HG02885 (cell line): ENCODE data around the gene PRDM2.

Experiments
- ATAC-seq: cut with Tn5 transposase; IDR thresholded peaks from one replicate; pipeline ENCODE4 v1.9.1; 2021; ENCODE audit warnings: mild to moderate bottlenecking; ENCODE audit not compliant: unreplicated experiment, poor library complexity

PRDM2 gene

DNA sequence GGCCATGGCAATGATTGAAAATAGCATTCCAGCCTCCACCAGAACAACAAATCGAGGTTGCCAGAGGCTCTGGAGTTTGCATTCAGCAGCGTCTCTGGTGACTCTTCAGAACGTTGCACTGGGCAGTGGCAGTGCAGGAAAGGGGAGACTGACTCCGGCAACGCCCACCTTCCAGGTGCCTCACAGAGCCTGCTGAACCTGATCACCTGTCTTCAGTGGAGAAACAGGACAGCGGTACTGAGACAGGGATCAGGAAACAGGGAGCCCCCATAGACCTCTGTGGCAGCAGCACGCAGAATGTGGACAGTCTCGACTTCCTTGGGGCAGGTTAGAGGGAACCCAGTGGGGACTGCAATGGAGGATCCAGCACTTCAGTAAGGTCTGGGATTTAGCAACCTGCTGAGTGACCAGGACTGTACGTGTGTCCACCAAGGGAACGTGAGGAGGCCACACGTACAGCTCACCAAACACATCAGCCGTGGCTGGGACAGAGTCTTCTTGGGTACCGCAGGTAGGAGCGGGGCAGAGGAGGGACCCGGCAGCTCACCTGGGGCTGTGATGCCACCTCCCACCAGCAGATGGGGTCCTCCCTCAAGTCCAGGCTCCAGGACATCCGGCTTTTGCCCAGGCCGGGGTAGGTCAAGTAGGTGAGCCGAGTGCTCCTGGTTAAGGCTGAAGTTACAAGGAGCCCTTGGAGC lies 128.6 kb downstream of the PRDM2 start:
- ATAC-seq, result no peak

DNA sequence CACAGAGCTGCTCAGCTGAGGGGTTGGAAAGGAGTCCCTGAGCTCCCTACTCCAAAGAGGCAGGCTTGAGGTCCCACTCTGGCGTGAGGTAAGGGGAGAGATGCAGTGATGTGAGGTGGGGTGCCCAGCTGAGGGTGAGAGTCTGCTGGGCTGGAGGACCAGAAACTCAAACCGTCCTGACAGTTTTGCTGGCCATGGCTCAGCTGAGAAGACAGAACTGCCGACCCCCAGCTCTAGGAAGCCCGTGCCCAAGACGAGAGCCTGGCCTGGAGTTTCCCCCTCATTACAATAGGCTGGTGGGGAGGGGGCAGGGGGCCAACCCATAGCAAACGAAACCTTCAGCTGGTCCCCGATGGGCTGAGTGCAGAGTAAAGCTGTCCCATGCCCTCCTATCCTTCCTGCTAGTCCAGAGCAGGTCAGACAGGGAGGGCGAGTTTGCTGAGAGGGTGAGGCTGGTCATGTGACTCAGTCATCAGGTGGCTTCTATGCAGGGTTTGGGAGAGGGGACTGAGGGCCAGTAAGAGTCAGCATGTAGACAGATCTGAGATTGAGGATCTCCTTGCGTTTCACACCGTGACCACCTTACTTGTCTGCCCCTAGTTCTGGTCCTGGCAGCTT lies 129.3 kb downstream of the PRDM2 start:
- ATAC-seq, result no peak

DNA sequence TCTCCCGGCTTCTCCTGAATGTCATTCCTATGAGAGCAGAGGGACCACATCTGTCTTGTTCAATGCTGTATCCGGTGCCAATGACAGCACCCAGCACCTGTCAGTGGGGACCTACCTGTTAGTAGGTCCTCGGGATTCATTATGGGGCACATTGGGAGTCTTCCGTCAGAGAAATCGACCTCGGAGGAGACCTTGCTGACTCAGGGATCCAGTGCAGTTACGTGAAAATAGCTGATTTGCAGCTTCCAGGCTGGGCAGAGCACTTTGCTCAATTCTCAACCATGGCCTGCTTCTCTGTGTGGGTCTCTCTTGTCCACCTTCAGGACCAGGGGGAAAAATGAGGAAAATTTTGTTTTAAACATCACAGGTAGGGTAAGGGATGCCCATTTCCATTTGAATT lies 130.2 kb downstream of the PRDM2 start:
- no peak for ATAC-seq

DNA sequence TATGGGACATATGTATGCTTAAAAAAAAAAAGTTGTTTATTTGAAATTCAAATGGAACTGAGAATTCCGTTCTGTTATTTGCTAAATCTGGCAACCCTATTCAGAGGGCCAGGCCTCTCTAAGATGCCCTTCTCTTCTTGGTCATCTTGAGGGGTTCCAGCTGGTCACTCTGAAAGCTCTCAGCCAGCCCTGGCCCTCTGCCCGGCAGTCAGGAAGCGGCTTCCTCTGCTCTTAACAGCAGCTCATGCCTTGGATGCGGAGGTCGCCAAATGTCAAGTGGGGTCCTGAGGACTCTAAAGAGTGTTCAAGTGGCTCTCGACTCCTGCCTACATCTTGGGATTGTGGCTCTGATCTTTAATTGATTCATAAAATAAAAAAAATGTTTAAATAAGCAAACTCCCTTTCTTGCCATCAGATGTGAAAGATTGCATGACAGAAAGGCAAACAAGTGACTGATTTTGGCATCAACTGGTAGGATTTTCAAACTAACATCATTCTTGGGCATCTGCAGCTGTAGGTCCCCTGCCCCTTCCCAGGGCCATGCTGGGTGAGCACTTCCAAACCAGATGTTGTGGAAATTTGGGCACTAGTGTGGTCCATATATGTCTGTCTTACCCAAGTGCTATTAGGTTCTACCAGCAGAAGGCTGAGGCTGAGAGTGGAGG lies 130.8 kb downstream of the PRDM2 start:
- ATAC-seq, result no peak

DNA sequence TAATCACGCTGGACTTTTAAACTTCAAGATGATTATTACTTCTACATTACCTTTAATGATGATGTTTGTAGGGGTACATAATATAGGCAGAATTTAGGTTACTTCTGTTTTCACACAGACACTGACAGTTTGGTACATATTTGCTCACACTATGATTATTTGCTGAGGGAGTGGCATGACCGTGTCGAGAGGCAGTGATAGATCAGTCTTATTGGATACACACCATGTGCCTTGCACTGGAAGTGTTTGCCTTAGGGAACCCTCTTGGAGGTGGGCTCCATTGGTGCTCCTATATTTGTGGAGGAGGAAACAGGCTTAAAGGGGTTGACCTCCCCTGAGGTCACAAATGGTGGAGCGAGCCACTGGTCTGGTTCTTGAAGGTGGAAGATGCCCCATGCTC lies 132.1 kb downstream of the PRDM2 start:
- no peak for ATAC-seq

DNA sequence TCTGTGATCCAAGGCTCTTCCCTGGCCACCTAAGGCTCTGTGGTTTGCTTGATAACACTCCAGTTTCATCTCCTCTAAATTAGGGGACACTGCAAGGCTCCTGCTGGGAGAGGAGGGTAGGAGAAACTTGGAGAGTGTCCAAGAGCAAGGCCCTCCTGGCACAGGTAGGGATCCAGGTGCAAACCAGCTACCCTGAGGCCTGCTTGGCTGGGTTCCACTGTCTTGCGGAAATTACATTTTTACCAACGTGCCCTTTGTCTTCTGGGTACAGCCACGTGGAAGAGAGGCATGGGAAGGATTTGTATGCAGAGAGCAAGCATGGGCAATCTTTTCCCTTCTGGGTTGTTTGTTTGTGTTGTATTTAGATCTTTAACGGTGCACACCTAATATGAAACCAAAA lies 132.5 kb downstream of the PRDM2 start:
- ATAC-seq, result no peak

DNA sequence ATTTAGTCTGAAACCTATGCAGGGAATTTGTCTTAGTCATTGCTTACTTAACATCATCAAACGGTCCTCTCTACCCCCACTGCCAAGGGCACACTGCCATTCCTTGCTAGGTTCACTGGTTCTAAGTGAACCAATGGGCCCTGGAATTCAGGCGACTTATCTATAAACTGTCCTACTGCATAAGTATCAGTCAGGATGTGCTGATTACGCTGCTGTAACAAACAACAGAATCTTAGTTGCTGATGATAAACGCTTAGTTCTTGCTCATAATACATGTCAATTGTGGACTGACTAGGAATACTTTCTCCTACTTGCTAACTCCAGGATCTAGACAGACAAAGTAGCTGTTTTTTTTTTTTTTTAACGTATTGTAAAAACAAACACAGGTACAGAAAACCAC lies 136.1 kb downstream of the PRDM2 start:
- ATAC-seq, result no peak

DNA sequence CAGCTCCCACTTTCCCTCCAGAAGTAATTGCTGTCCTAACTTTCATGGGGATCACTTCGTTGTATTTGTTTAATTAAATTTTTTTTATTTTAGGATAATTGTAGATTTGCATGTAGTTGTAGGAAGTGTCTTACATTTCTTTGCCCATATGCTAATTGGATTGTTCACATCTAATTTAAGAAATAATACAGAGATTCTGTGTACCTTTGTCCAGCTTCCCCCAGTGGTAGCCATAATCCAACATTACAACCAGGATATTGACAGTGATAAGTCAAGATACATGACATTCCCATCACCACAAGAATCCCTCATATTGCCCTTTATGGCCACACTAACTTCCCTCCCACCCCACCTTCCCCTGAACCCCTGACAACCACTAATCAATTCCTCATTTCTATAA lies 136.6 kb downstream of the PRDM2 start:
- no peak for ATAC-seq

DNA sequence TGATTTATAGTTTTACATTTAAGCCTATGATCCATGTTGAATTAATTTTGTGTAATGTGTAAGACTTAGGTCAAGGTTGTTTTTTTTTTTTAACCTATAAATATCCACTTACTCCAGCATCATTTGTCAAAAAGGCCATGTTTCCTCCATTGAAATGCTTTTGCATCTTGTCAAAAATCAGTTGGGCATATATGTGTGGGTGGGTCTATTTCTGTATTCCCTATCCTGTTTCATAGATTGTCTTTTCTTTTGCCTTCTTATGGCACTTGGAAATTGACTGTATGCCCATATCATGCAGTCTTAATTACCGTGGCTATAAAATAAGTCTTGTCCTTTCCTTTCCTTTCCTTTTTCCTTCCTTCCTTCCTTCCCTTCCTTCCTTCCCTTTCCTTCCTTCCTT lies 138.2 kb downstream of the PRDM2 start:
- no peak for ATAC-seq

DNA sequence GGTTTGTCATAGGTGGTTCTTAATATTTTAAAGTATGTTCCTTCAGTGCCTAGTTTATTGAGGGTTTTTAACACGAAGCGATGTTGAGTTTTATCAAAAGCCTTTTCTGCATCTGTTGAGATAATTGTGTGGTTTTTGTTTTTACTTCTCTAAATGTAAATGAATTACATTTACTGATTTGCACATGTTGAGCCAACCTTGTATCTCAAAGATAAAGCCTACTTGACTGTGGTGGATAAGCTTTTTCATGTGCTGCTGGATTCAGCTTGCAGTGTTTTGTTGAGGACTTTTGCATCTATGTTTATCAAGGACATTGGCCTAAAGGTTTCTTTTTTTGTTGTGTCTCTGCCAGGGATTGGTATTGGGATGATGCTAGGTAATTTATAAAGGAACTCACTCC lies 142.5 kb downstream of the PRDM2 start:
- no peak for ATAC-seq

DNA sequence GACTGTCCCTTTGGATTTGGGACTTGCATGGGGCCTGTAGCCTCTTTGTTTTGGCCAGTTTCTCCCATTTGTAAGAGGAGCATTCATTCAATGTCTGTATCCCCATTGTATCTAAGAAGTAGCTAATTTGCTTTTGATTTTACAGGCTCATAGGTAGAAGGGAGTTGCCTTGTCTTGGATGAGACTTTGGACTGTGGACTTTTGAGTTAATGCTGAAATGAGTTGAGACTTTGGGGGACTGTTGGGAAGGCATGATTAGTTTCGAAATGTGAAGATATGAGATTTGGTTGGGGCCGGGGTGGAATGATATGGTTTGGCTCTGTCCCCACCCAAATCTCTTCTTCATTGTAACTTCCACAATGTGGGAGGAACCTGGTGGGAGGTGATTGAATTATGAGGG lies 151.7 kb downstream of the PRDM2 start:
- no peak for ATAC-seq

DNA sequence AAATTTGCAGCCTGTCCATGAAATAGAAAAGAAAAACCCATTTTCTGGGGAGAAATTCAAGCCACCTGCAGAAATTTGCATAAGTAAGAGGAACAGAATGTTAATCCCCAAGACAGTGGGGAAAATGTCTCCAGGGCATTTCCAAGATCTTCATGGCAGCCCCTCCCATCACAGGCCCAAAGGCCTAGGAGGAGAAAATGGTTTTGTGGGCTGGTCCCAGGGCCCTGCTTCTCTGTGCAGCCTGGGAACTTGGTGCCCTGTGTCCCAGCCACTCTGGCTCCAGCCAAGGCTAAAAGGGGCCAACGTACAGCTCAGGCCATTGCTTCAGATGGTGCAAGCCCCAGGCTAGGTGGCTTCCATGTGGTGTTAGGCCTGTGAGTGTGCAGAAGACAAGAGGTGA lies 155.6 kb downstream of the PRDM2 start:
- ATAC-seq, result no peak

DNA sequence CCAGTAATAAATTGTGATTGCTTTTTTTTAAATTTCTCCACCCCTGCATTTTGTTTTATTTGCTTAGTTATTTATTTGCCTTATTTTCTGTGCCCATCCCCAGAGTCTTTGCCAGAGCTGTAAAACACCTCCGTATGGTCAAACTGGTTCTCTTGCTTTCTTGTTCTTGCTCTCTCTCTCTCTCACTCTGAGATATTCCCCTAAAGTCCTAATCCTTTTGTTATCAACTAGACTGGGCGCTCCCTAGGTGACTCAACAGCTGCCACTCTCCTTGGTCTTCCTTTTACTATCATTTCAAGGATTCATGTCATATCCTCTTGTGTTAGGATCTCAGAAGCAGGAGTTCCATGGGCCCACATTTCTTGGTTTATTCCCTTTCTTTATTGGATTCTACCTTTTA lies 160.0 kb downstream of the PRDM2 start:
- ATAC-seq, result no peak

DNA sequence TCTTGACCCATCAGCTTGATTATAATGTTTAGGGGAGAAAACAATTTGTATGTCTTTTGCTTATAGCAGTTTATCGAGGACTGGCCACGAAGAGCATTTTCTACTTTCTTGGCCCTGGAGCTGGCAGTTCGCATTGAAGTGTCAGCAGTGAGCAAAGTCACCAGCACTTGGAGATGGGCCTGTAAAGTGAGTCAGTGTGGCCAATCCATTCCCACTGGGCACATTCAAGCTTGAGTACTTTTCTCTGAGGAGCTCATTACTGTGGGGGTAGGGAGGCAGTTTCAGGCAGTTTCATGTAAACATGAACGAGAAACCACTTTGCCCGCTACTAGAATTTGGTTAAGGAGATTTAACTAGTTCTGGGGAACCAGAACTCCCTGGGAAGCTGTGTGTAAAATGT lies 164.8 kb downstream of the PRDM2 start:
- no peak for ATAC-seq

DNA sequence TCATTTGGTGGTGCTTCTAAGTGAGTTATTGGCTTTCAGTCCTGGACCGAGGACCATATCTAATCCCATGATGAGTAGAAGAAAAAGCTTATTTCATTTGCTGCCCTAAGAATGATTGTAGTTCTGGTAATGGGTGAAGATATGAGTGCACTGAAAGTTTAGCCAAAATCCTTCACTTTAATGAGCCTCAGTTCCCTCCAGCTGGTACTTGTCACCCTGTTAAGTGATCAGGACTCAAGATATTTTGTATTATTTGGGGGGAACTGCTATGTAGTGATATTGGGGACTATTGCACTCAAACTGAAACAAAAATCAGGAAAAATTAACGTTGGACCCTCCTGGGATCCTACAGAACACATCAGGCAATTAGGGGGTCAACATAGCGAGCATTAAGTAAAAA lies 165.9 kb downstream of the PRDM2 start:
- ATAC-seq, result no peak

DNA sequence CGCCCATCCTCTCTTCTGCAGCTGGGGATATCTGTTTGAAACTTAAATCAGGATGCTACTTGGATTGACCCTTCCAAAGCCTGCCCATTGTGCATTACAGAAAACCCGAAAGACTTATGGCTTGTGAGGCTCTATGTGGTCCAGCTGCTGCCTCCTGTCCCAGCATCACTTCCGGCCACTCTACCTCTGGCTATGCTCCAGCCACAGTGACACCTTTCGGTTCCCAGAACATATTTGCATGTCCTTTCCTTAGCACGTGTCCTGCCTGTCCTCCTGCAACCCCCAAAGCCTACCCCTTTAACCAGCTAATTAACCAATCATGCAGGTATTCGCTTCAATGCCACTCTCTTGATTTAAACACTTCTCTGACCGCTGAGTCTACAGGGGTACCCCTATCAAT lies 167.6 kb downstream of the PRDM2 start:
- ATAC-seq, result no peak

DNA sequence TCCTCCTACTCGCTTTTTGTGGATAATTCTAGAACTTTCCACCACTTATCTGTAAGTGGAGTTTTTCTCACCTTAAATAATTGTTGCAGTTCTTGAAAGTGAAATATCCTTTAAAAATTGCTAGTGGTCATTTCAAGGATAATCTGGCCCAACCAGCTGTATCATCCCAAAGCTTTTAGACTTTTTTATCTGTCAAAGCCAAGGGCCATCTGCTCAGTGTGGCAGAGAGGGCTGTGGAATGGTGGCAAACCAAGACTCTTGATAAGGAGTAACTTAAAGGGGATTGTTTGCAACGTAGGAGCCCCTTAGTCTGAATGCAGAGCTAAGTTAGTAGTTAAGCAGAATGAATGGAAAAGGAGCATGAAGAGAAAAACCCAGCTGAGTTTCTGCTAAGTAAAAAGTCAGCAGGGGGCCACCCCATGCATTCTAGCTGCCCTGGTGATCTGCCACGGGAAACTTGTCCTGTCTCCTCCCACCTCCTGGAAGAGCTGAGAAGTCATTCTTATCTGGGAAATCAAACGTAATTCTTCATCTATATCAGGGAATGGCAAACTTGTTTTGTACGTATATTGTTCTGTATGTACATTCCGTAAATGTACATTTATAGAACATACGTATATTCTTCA lies 169.3 kb downstream of the PRDM2 start:
- no peak for ATAC-seq

DNA sequence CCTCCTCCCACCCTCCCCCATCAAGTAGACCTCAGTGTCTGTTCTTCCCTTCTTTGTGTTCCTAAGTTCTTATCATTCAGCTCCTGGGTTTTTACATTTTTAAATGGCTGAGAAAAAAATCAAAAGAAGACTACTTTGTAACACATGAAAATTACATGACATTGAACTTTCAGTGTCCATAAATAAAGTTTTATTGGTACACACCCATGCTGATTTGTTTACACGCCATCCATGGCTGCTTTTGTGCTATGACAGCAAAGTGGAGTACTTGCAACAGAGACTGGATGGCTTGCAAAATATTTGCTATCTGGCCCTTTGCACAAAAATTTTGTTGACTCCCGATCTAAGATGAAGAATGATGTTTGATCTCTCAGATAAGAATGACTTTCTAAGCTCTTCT lies 171.4 kb downstream of the PRDM2 start:
- no peak for ATAC-seq

DNA sequence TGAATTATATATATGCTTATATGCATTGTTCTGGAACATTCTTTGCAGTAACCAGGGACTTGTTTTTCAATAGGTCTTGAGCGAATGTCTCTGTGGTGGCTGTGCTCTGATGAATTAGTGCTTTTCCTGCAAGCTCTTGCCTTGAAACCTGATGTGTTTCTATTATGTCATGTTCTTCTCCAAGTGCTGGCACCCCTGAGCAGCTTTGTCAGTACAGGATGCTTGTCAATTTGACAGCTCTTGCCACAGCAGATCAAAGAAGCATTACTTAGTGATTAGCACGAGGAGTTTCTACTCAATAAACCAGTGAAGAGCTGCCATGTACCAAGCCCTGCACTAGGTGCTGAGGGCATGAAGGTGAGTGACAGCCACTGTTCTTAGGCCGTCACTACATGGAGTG lies 171.9 kb downstream of the PRDM2 start:
- ATAC-seq, result no peak

DNA sequence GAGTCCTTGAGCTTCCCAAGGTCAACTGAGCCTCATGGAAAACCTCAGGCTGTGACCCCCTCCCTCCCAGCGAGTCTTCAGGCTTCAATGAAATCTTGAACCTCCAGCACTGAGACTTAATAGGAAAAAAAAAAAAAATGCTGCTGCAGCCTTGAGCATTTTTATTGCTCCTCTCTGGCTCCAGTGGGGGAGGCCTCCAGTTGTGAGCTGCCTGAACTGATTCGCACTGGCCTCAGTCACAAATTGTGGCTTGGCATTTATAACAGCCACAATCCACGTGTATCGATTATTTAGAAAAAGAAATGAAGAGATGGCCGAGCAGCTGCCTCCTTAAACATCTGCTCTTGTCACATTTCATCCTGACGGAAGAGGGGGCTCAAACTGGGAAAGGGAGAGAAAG lies 173.0 kb downstream of the PRDM2 start:
- ATAC-seq, result no peak
